Cerebellar nuclear complex (tissue), 1 donor: ENCODE measurements around the gene TKFC.

Source experiments
- DNase-seq, 2 experiments: peaks; one replicate each; lab custom pipeline; 2025; lab: John Stamatoyannopoulos, UW

Gene TKFC, protein sequence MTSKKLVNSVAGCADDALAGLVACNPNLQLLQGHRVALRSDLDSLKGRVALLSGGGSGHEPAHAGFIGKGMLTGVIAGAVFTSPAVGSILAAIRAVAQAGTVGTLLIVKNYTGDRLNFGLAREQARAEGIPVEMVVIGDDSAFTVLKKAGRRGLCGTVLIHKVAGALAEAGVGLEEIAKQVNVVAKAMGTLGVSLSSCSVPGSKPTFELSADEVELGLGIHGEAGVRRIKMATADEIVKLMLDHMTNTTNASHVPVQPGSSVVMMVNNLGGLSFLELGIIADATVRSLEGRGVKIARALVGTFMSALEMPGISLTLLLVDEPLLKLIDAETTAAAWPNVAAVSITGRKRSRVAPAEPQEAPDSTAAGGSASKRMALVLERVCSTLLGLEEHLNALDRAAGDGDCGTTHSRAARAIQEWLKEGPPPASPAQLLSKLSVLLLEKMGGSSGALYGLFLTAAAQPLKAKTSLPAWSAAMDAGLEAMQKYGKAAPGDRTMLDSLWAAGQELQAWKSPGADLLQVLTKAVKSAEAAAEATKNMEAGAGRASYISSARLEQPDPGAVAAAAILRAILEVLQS

DNA sequence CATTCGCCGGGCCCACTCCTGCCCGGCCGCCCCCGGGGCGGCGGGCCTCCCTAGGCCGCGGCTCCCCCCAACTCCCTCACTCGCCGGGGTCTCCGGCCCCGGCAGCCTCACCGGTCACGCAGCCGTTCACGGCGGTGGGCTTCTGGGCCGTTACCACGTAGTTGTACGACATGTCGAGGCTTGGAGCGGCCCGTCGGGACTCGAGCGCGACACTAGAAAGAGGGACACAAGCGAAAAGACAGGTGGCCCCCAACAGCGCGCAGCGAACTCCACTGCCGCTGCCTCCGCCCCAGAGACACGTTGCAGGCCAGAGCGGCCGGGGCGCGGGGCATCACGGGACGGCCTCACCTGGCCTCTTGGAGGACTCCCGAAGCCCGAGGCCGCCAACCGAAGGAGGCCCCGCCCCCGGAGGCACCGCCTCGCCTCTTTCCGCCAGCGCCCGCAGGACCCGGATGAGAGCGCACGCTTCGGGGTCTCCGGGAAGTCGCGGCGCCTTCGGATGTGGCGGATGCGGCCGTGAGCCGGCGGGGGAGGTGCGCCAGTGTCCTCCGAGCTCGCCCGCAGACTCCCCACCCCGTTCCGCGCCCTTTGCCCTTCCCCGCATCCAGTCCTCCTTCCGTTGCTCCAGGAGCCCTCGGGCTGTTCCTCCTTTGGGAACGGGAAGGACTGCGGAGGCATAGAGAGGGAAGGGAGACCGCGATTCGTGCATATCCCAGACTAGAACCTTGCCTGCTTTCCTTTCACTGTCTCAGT lies at the start of gene TKFC, which contains the start of gene DDB1:
Gene TKFC (plus strand): TSS at position 432 of the 753 bp plus-strand sequence. CDS start 1,501 bp downstream, outside the sequence.
Gene DDB1 (minus strand): TSS at position 309 of the 753 bp plus-strand sequence. CDS start 137 bp downstream, at position 172.
- peak; percentile 69 to 76 for DNase-seq

DNA sequence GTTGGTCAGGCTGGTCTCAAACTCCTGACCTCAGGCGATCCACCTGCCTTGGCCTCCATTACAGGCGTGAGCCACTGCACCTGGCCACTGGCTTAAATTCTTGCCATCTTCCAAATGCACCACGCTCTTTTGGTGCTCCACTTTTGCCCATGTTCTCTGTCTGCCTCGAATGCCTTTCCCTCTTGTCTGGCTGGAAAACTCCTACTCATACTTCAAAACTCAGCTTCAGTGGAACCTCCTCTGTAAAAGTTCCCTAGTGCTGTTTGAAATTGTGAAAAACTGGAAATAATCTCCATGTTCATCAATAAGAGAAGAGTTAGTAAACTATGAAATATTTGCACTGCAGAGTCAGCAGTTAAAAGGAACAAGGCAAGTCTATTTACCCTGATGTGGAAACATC lies 49.4 kb upstream of the TKFC start:
- DNase-seq: no peak

DNA sequence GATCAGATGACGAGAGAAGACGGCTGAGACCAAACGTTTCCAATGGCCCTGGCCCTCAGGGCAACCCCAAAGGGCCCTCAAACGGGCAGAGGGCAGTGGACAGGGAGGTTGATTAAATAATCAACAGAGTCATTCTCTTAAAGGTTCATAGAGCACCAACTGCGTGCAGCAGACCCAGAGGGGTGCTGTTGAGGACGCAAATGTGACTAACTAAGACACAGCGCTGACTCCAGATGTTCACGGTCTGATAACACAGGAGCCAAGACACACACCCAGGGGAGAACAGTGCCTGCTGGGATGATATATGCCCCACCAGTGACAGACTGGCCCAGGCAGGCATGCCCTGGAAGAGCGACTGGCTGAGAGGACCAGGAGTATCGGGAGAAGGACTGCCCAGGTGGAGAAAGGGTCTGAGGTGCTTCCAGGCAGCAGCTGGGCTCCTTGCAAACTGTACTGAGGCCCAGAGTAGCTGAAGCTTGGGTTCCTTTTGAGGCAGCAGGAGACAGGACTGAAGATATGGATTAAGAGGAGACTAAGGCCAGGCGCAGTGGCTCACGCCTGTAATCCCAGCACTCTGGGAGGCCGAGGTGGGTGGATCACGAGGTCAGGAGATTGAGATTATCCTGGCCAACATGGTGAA lies 45.6 kb upstream of the TKFC start:
- DNase-seq: no peak

DNA sequence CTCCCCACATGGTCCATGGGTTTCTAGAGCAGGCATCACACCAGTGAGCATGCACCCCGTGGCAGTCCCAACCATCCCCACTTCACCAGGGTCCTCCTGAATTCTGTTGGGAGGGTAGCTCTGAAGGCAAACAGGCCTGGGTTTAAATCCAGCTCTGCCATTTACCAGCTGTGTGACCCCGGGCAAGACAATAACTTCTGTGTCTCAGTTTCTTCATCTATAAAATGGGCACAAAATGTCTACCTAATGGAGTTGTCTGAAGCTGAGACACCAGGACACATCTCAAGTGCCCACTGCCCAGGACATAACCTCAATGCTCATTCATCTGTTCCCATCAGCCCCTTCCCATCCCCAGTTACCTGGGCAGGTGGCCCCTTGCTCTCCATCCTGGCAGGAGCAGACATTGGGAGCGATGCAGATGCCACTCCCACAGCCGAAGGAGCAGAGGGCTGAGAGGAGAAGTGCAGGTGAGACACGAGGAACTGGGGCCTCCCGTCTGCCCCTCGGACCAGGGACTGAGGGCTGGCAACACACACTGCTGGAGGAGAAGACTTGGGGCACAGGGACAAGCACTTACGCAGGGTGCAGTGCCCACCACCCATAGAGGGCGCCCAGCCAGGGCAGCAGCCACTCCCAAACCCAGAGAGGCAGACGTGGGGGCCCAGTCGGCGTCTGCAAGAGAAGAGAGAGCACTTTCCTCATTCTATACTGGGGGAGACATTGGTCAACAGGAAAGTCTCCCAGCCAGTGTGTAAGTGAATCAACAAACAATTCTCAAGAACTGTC lies 41.9 kb upstream of the TKFC start:
- no peak for DNase-seq

DNA sequence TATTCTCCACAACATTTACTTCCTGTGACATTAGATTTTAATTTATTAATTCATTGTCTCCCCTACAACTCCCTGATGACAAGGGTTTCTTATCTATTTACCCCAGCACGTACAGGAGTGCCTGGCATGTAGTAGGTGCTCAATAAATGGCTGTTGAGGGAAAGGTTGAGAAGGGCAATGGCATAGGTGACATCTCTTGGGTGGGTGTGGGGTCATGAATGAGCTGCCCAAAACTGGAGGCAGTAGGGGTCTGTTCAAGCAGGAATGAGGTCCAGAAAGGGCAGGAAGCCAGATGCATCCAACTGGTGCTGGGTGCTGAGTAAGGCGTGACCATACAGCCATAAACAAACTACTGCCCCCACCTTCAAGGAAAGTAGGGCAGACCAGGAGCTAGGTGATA lies 40.7 kb upstream of the TKFC start:
- no peak for DNase-seq

DNA sequence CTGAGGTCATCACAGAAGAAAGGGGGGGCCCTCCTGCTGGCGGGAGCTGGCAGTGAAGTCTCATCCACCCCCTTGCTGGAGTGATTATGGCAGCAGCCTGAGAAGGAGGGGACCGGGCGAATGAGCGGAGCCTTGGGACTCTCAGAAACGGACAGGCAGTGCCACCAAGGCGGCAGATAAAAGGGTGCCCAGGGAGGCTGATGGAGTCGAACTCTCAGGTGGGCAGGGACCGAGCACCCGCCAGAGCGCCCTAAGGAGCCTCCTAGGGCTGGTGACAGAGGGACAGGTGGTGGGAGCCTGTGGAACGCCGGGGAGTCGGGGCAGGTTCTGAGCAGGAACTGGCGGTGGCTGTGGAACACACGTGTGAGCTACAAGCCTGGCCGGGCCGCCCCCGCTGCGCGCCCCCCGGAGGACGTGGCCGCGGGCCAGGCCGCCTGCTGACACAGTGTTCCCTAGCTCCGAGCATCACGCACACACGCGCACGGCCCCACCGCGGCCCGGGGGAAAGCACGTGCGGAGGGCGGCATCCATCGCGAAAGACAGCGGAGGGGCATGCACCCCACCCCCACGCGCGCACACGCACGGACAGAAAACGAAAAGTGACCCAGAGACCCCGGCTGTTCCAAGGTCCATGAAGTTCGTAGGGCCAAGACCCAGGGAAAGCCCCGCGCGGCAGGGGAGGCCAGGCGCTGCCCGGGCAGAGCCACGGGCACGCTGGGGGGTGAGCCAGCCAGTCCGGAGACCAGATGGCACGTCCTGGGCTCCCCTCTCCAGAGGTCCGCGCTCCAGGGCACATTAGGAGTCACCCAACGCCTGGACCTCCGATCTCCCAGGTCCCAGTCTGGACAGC lies 38.9 kb upstream of the TKFC start:
- DNase-seq: no peak

DNA sequence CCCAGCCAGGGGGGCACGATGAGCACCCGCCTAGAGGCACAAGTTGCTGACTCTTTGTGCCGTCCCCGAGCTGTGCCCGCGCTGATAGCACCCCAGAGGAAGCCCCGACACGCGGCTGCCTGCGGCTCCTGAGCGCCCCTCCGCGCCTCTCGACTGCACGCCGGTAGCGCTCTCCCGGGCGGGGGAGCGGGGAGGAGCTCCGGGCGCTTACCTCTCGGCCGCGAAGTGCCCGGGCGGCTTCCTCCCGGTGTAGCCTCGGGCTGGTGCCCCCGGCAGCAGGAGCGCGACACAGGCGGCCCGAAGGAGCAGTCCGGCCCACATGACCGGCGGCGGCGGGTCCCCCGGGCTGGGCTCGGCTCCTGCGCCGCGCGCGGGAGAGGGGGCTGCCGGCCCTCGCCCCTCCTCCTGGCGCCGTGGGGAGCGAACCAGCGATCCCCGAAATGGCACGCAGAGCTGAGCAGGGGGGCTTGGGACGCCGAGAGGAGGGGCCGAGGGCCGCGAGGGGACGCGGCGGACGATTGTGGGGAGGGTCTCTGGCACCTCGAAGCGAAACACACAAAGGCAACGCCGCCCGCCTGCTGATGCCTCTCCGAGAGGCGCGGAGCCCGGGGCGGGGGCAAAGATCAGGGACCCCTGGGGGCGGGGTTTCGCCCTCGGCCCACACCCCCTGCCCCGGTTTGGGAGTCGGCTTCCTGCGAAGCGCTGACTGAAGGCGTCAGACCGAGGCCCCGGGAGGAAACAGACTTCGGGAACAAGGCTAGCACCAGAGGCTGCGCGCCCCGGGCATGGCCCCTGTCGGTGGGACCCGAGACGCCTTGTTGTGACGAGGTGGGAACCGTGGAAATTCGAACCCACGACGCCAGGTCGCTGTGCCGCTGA lies 38.1 kb upstream of the TKFC start, which contains the start of gene VWCE:
Gene VWCE (minus strand): TSS at position 600 of the 879 bp plus-strand sequence. CDS start 279 bp downstream, at position 321.
- no peak for DNase-seq

DNA sequence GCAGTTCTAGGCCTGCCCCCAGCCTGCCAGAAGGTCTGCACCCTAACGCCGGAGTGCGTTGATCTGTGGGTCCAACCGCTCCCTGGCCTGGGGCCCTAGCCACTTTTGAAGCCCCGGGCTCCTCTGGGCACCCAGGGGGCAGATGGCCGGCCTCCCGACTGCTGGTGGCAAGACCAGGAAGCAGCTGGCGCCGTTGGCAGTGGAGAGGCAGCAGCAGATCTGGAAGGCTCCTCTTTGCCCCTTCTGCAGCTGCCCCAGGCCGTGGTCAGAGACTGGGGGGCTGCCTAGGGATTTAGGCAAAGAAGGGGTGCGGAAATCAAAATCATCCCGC lies 37.5 kb upstream of the TKFC start:
- DNase-seq: no peak

DNA sequence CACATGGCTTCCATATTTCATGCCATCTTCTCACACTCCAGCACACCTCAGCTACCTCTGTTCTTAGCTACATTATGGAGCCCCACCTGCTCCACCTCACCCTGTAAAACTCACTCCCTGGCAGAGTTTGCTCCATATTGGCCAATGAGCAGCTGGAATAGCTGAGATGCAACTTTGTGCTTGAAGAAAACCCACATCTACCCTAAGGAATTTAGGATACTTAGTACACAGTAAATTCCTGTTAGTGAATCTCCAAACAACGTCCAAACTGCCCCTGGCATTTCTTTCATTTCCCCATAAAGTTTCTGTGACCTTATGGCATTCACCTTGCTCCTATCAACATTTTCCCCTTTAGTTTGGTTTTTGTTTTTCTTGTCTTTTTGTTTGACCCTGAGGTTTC lies 35.7 kb upstream of the TKFC start:
- no peak for DNase-seq

DNA sequence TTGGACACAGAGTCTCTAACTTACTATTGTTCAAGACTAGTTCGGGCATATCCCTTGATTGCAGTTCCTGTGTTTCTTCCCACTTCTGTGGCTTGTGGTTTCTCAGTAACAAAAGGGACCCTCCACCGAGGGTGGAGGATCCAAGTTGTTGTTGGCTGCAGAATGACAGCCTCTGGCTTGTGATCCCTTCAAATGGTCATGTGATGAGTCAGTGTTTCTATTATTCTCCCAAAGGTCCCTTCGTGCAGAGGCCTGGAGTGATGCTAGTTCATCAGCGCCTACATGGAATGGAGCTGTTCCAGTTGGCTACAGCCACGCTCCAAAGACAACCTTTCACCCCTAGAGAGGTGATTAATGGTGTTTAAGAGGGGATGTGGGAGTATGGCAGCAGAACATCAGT lies 35.3 kb upstream of the TKFC start:
- DNase-seq: no peak

DNA sequence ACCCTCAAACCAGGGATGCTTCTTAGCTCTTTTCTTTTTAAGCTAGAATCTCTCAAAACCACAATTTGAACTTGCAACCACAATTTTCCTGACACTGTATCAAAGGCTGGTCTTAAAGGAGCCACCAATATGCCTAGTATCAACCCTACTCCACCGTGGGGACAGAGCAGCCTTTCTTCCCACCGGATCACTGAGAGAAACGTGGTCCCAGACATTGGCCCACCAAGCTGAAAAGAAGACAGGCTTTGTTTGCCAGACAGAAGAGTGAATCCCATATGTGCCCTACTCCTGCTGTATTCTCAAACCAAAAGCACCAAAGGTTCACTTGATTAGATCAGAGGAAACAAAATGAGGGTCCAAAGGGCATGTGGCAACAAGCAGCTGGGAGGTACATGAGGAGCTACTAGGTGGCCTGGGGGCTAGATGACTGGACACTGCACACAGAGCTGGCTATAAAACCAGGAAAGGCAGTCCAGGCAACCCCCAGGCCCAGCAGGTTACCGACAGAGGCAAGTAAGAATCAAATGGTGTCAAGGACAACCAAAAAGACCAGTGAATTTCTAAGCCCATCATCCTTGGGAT lies 34.3 kb upstream of the TKFC start:
- no peak for DNase-seq

DNA sequence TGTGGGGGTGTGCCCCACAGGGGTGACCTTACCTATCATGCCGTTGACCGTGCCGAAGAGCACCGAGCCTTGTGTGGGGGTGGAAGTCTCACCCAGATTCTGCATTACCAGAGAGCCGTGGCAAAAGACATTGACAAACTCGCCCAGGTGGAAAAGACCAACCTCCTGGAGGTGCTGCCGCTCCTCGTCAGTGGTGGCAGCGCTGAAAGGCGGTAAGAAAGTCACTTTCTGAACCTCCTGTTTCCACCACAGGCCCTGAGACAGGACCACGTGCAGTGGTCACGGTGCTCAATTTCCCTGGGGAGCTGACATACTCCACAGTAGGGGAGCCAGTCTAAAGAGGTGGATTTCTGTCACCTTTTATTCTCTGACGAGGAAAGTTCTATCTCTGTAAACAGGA lies 30.5 kb upstream of the TKFC start:
- no peak for DNase-seq

DNA sequence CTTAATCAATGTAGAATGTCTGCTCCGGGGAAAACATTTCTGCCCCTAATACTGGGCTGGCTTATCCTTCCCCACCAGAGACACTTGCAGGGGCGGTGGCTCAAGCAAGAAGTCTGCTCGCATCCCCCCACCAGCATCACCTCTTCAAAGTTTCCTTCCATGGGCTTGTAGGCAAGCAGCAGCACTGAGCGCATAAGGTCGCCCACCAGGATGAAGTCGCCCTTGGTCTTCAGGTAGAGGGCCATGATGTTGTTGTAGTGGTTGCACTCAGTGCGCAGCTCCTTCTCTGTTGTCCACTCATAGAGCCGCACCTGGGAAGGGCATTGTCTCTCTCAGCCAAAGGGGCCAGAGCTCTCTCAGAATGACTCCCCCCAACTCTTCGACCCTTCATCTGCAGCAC lies 29.3 kb upstream of the TKFC start:
- DNase-seq: no peak

DNA sequence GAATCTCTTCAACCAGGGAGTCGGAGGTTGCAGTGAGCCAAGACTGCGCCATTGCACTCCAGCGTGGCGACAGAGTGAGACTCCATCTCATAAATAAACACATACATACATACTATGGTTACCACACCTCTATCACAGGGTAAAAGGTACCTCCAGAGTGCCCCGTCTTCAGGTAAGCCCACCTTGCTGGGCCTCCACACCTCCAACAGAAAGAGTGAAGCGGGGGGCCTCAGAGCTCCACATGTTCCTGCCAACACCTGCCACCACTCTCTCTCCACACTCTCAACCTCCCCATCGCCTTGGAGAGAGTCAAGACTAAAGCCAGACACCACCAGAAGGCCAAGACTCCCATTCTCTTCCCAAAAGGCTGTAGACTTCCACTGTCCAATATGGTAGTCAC lies 27.6 kb upstream of the TKFC start:
- DNase-seq: no peak

DNA sequence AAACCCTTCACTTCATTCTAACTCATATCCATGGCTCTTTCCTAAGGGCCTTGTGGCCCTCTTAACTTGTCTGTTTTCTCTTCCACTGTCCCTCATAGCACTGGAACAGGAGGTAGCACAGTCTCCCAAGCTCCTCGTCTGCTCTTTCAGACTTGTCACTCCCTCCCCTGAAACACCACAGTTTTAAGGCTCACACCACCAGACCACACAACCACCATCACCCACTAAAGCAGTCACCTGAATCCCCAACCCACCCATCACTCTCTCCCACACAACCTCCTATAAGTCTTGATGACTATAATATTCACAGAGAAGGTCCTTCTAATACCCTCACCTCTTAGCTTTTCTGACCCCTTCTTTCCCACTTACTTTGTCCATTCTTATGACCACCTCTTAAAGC lies 26.8 kb upstream of the TKFC start:
- DNase-seq: no peak

DNA sequence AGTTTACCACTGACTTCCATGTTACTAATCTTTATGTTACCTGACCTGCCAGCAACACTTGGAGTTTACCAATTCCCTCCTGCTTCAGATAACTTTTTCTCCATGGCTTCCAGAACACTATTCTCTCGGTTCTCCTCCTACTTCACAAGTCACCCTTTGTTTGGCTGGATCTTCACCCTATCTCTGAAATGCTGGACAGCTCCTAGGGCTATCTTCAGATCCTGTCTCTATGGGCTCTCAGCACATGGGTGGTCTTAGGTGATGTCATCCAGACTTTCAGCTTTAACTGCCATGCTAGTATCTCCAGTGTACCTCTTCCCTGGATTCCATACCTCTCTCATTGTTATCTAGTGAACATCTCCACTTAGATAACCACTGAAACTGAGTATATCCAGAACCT lies 25.7 kb upstream of the TKFC start:
- no peak for DNase-seq

DNA sequence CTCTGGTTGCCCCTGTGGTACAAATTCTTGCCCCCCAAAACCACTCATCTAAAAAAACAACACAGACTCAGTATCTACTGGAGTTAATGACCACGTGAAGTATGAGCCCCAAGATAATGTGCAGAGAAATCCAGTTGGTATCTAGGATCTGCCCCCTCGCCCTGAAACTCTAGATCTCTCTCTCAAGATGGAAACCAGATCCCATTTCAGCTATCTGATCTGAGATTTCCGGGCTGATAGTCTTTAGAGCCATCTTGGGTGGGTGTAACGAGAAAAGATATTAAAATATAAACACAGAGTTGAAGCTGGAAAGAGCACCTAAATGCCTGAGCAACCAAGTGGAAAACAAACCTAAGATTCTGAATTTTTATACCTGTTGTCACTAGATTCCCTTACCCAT lies 23.9 kb upstream of the TKFC start:
- no peak for DNase-seq

DNA sequence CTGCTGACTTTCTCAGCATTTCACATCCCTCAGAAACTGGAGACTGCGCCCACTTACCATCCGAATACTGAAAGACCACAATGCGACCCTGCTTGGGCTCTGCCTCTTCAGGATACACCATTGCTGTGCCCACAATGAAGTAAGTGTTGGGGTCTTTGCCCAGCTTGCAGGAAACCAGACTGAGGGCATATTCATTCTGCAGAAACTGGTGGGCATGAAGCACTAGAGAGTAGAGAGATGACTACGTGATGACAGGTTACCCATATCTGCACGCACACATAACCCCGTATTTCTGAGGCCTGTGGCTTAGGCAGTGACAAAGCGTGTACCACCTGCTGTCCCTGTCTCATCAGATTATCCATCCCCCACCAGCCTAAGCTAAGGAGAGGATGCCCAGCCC lies 23.3 kb upstream of the TKFC start:
- no peak for DNase-seq

DNA sequence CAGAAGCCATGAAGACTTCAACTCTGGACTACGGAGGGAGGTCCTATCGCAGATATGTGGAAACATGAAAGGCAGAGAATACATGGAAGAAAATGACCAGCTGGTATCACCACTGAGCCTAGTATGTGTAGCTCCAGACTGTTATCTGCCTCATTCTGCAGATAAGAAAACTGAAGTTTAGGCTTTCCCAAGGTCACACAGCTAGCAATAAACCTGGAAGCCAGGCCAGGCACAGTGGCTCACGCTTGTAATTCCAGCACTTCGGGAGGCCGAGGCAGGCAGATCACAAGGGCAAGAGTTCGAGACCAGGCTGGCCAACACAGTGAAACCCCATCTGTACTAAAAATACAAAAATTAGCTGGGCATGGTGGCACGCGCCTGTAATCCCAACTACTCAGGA lies 22.3 kb upstream of the TKFC start:
- DNase-seq: no peak
